CD4-positive, alpha-beta T cell treated with Interleukin-12 subunit alpha and Interleukin-12 subunit beta, for 1 hour (primary cell): ENCODE measurements around the gene S1PR1.

ENCODE experiments used
- DNase-seq: peaks from one replicate; pipeline ENCODE4 v3.0.0-alpha.2; 2020

Gene S1PR1

DNA sequence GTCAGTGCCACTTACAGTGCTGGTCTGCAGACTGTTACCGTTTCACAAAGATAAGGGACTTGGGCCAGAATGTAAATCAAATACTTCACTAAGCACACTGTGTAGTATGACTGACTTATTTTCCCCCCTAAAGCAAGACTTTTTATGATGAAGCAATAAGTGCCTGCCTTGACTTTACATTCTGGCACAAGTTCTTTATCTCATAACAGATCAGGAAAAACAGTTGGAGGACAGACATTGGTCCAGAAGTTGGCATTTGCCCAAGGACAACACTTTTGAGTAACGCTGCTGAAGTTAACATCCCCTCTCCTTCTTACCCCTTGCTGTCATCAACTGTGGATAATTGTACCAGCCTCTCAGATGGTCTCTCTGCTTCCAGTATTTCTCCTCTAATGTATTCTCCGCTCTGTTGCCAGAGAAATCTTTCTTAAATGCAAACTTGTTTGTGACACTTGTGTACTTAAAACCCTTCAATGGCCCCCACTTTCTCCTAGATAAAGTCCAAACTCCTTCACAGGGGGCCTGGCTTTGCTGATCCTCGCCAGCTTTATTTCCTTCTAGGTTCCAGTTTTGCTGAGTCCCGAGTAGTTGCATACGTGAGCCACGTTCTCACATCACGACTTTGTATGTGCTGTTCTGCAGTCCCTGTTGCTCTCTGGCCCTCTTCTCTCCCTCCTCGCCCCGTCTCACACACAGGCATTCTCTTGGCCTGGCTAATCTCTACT lies 45.7 kb downstream of the S1PR1 start:
- DNase-seq = no peak

DNA sequence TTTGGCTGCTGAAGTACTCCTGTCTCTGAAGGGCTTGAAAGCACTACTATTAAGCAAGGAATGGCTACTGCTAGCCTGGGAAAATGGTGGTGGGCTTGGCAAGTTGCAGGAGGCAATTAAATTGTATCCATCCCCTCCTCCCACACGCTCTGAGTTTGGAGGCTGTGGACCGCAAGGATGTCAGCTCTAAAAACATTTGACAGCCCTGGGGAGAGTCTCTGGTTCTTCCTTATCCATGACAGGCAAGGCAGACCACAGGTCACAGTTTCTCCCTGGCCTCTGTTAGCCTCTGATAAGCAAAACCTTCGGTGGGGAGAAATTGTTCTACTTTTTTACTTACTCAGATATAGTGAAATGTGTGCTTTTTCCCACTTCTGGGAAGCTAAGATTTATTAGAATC lies 46.6 kb downstream of the S1PR1 start:
- no peak for DNase-seq

DNA sequence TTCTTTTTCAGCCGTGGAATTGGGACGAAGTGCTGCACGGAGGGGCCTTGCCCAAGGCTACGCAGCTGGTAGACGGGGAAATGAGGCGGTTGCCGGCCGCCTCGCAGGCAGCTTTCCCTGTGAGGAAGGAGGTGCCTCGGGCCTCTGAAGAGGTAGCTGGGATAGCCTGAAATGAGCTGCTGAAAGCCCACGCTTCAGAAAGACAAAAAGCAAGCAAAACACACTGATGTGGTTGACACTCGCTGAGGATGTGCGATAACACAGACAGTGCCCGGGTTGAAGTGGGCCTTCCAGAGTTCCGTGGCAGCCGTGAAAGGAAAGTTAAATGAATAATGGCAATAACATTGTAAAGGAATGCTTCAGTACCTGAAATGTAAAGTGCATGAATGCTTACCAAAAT lies 47.2 kb downstream of the S1PR1 start:
- DNase-seq = peak; percentile 53

- DNase-seq = no peak
Measured at GRCh38 chr1:101284622-101285218, 47.9 kb downstream of the S1PR1 start.

GRCh38 chr1:101285922-101286570 lies 49.2 kb downstream of the S1PR1 start:
- DNase-seq = no peak

DNA sequence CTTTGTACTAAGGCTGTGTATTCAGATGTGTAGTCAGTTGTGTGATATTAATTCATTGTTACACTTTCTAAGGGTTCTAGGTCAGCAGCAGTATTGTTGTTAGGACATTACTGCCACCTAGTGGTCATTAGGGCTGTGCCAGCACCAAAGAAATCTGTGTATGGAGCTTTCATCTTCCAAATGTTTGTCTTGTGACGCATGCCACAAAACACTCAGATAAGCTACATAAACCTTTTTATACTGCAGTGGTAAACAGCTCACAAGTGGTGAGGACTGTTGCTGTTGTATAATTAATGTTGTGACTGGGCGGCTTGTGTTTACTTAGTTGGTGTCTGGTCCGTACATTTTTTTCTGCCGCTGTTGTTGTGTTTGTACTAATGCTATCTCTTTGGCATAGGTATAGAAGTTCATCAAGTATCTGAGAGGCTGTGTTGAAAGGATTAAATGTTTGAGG lies 51.7 kb downstream of the S1PR1 start:
- DNase-seq = peak; percentile 85

DNA sequence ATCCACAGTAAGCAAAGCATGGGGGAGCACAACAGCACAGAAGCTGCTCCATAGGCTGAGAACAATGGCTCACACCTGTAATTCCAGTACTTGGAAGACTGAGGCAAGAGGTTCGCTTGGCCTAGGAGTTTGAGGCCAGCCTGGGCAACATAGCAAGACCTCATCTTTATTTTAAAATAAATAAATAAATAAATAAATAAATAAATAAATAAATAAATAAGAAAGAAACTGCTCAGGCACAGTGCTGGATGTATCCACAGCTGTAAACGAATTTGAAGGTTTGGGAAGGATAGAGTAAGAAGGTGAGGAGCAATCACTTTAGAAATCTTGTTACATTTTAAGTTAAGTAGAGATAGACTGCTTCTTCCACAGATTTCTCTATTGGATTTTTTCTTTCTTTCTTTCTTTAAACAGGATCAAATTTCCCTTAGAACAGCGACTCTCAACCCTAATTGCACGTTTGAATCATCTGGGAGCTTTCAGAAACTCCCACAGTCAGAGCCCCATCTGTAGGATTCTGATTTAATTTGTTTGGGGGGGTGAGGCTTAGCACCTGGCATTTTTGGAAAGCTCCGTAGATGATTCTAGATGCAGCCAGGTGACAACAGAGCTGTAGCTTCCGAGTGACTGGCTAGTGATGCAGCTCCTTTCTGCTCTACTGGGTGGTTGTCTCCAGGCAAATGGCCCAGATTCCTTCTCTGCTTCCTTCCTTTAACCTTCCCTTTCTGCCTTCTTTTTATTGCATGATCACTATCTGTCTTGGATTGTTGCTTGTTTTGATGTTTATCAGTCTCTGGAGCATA lies 53.5 kb downstream of the S1PR1 start:
- no peak for DNase-seq
